Fibroblast of lung (primary cell): Measurements from ENCODE around the gene USP19. TPM values are rescaled to one million over a fixed set of nuclear protein-coding genes. Genes with fewer than 3 reads are reported as not detected.

ENCODE experiments used
- DNase-seq, 2 donors: peaks; one replicate each; pipeline versions ENCODE4 v3.0.0 to v3.0.0-alpha.2; 2010; ENCODE audit warnings: low read depth in 2 of 2
- H2AFZ ChIP-seq: 2 replicates; pipeline ENCODE4 v1.5.1; 2012; ENCODE audit warnings: low read length, control low read depth, inconsistent platforms
- H3K27ac ChIP-seq: 2 replicates; pipeline ENCODE4 v1.5.1; 2011; ENCODE audit warnings: low read length, control low read depth; ENCODE audit not compliant: insufficient read depth
- H3K27me3 ChIP-seq: 2 replicates; pipeline ENCODE4 v1.5.1; 2011; ENCODE audit warnings: mild to moderate bottlenecking, low read length; ENCODE audit not compliant: control insufficient read depth, insufficient read depth
- H3K36me3 ChIP-seq: 2 replicates; pipeline ENCODE4 v1.5.1; 2011; ENCODE audit warnings: low read length; ENCODE audit not compliant: control insufficient read depth, insufficient read depth
- H3K4me1 ChIP-seq: 2 replicates; pipeline ENCODE4 v1.5.1; 2011; ENCODE audit warnings: low read length; ENCODE audit not compliant: control insufficient read depth, insufficient read depth; ENCODE audit errors: extremely low read depth
- H3K4me2 ChIP-seq: 2 replicates; pipeline ENCODE4 v1.5.1; 2011; ENCODE audit warnings: low read length, control low read depth; ENCODE audit not compliant: insufficient read depth; ENCODE audit errors: extremely low read depth
- H3K4me3 ChIP-seq, 4 experiments: fragments of 200-600 bp in 1 of 4; sonication (generic) in 1 of 4; replicated peaks in 1 of 4; 2 replicates each; pipeline ENCODE4 v1.5.1; 2011 to 2016; ENCODE audit warnings: low read length in 4 of 4, low read depth in 3 of 4, mild to moderate bottlenecking in 3 of 4, control low read depth in 2 of 4, inconsistent platforms in 1 of 4, mixed read lengths in 1 of 4; ENCODE audit not compliant: insufficient read depth in 1 of 4; ENCODE audit errors: control extremely low read depth in 1 of 4
- H3K79me2 ChIP-seq: 2 replicates; pipeline ENCODE4 v1.5.1; 2012; ENCODE audit warnings: mild to moderate bottlenecking, low read length, inconsistent platforms; ENCODE audit not compliant: control insufficient read depth, insufficient read depth
- H3K9ac ChIP-seq: 2 replicates; pipeline ENCODE4 v1.5.1; 2011; ENCODE audit warnings: mild to moderate bottlenecking, low read length, control low read depth; ENCODE audit not compliant: insufficient read depth
- H3K9me3 ChIP-seq: 2 replicates; pipeline ENCODE4 v1.5.1; 2012; ENCODE audit warnings: low read depth, low read length; ENCODE audit not compliant: control insufficient read depth, insufficient read depth
- H4K20me1 ChIP-seq: 2 replicates; pipeline ENCODE4 v1.5.1; 2011; ENCODE audit warnings: low read length; ENCODE audit not compliant: control insufficient read depth, insufficient read depth; ENCODE audit errors: extremely low read depth
- CTCF ChIP-seq, 2 donors: IDR thresholded peaks in 1 of 2; conservative IDR thresholded peaks in 1 of 2; 1 replicate in 1 of 2; 2 replicates in 1 of 2; pipeline ENCODE4 v1.5.1; 2011 to 2012; ENCODE audit warnings: low read length in 2 of 2, control low read depth in 1 of 2, inconsistent platforms in 1 of 2, low read depth in 1 of 2, mild to moderate bottlenecking in 1 of 2
- EZH2 ChIP-seq: IDR thresholded peaks from 2 replicates; pipeline ENCODE4 v1.5.1; 2012; ENCODE audit warnings: low read length, control low read depth, mild to moderate bottlenecking; ENCODE audit errors: missing control alignments
- polyA plus RNA-seq, 2 donors: library from polyadenylated mRNA; depleted of rRNA in 1 of 2; stranded (reverse) in 1 of 2; unstranded in 1 of 2; fragments of >200 nt; gene quantifications; 2 replicates each; pipeline ENCODE4 v1.2.1, GENCODE V29; 2011 to 2012; ENCODE audit warnings: missing spikeins in 1 of 2
- total RNA-seq: library from RNA; depleted of rRNA; stranded (reverse); fragments of >200 nt; gene quantifications from 2 replicates; pipeline ENCODE4 v1.2.1, GENCODE V29; 2014

USP19 gene
- total and polyA plus RNA-seq, 2 donors (not counting 1 experiment from before 2014, with no cell fraction given), result 23.3 to 53.8 TPM

GRCh38 chr3:49092938-49093852, 27.4 kb downstream of the USP19 start:
- H3K79me2 ChIP-seq, result peaks cover 49% of the 10 kb centered on the region
- TF ChIP-seq CTCF (conservative IDR thresholded peaks at IDR 0.05 in 1 of 2, IDR thresholded peaks at IDR 0.05 in 1 of 2; ENCODE audit: low read depth in 1 of 2, low read length in 2 of 2), result no peak
- TF ChIP-seq EZH2, result no peak
- H3K36me3 ChIP-seq, result peaks cover 11% of the 10 kb centered on the region
- peak; percentile 84 to 86 for DNase-seq
- H3K4me3 ChIP-seq, result peak overlapping the region; percentile 73 to 99 (median 96)
- H4K20me1 ChIP-seq, result no peaks in the 10 kb centered on the region
- H3K4me2 ChIP-seq, result peak overlapping the region; percentile 77
- H3K4me1 ChIP-seq, result peaks cover 12% of the 10 kb centered on the region
- H3K27ac ChIP-seq, result peak overlapping the region; percentile 97
- H3K27me3 ChIP-seq, result no peaks in the 10 kb centered on the region
- peak overlapping the region; percentile 93 for H3K9ac ChIP-seq
- H2AFZ ChIP-seq, result no peak overlapping the region
- H3K9me3 ChIP-seq, result no peaks in the 10 kb centered on the region

GRCh38 chr3:49081429-49081828, 39.2 kb downstream of the USP19 start:
- TF ChIP-seq CTCF (conservative IDR thresholded peaks at IDR 0.05 in 1 of 2, IDR thresholded peaks at IDR 0.05 in 1 of 2; ENCODE audit: low read depth in 1 of 2, low read length in 2 of 2), result no peak
- TF ChIP-seq EZH2, result no peak
- no peak overlapping the region for H2AFZ ChIP-seq
- DNase-seq, result no peak
- H3K9me3 ChIP-seq, result no peaks in the 10 kb centered on the region
- no peaks in the 10 kb centered on the region for H3K4me1 ChIP-seq
- H3K4me3 ChIP-seq, result no peak overlapping the region
- H3K36me3 ChIP-seq, result peaks cover 3% of the 10 kb centered on the region
- no peak overlapping the region for H3K27ac ChIP-seq
- peaks cover 71% of the 10 kb centered on the region for H3K79me2 ChIP-seq
- H3K4me2 ChIP-seq, result no peak overlapping the region
- no peaks in the 10 kb centered on the region for H4K20me1 ChIP-seq
- no peaks in the 10 kb centered on the region for H3K27me3 ChIP-seq
- no peak overlapping the region for H3K9ac ChIP-seq

- Histone ChIP-seq H3K4me1 (no peaks in the 10 kb centered on the region), H3K4me3 (no peak overlapping the region), H3K9ac (no peak overlapping the region), H3K36me3 (peaks cover 9% of the 10 kb centered on the region), H3K27ac (no peak overlapping the region), H4K20me1 (no peaks in the 10 kb centered on the region), H3K27me3 (no peaks in the 10 kb centered on the region), H3K9me3 (no peaks in the 10 kb centered on the region), H3K79me2 (peaks cover 55% of the 10 kb centered on the region), H2AFZ (no peak overlapping the region), H3K4me2 (no peak overlapping the region)
- TF ChIP-seq EZH2 (no peak), CTCF (conservative IDR thresholded peaks at IDR 0.05 in 1 of 2, IDR thresholded peaks at IDR 0.05 in 1 of 2; ENCODE audit: low read depth in 1 of 2, low read length in 2 of 2) (no peak)
- DNase-seq, result no peak
These were observed 41.4 kb downstream of the USP19 start for GRCh38 chr3:49079270-49079669.
